DND-41 (cell line): Measurements from ENCODE around the gene PSENEN.

Experiments used
- ATAC-seq: fragments of 200-7000 bp; cut with Tn5 transposase; 3 replicates; pipeline ENCODE4 v1.9.1; 2021; ENCODE audit warnings: low read depth; ENCODE audit not compliant: insufficient read depth
- DNase-seq: peaks from one replicate; pipeline ENCODE4 v3.0.0-alpha.2; 2020
- H2AFZ ChIP-seq: 2 replicates; pipeline ENCODE4 v1.6.0; 2012; ENCODE audit warnings: low read depth, low read length
- H3K27ac ChIP-seq: 2 replicates; pipeline ENCODE4 v1.5.1; 2012; ENCODE audit warnings: low read length, inconsistent platforms
- H3K27me3 ChIP-seq: fragments of 200-600 bp; sonication (generic); 2 replicates; pipeline ENCODE4 v1.6.0; 2012; ENCODE audit warnings: low read length, mild to moderate bottlenecking, inconsistent platforms; ENCODE audit not compliant: insufficient read depth, poor library complexity
- H3K36me3 ChIP-seq: 2 replicates; pipeline ENCODE4 v1.5.1; 2012; ENCODE audit warnings: low read length, inconsistent platforms; ENCODE audit not compliant: insufficient read depth
- H3K4me1 ChIP-seq: 2 replicates; pipeline ENCODE4 v1.5.1; 2012; ENCODE audit warnings: mild to moderate bottlenecking, low read length; ENCODE audit not compliant: insufficient read depth
- H3K4me2 ChIP-seq: 2 replicates; pipeline ENCODE4 v1.6.0; 2012; ENCODE audit warnings: mild to moderate bottlenecking, moderate library complexity, low read length, inconsistent platforms; ENCODE audit not compliant: insufficient read depth
- H3K4me3 ChIP-seq, 2 experiments: fragments of 200-600 bp in 1 of 2; shearing (Covaris generic) in 1 of 2; 2 replicates each; pipeline ENCODE4 v1.5.1; 2012 to 2016; ENCODE audit warnings: inconsistent platforms in 2 of 2, low read length in 2 of 2, mild to moderate bottlenecking in 2 of 2, low read depth in 1 of 2, moderate library complexity in 1 of 2
- H3K79me2 ChIP-seq: 2 replicates; pipeline ENCODE4 v1.6.0; 2012; ENCODE audit warnings: low read length, inconsistent platforms; ENCODE audit not compliant: insufficient read depth
- H3K9ac ChIP-seq: 2 replicates; pipeline ENCODE4 v1.6.0; 2012; ENCODE audit warnings: low read depth, mild to moderate bottlenecking, inconsistent platforms, low read length, moderate library complexity
- H3K9me3 ChIP-seq: 2 replicates; pipeline ENCODE4 v1.5.1; 2012; ENCODE audit warnings: low read length, moderate library complexity, mild to moderate bottlenecking, inconsistent platforms; ENCODE audit not compliant: insufficient read depth, severe bottlenecking
- H4K20me1 ChIP-seq: 2 replicates; pipeline ENCODE4 v1.6.0; 2012; ENCODE audit warnings: low read length; ENCODE audit not compliant: insufficient read depth
- CTCF ChIP-seq: IDR thresholded peaks from 2 replicates; pipeline ENCODE4 v1.5.1; 2012; ENCODE audit warnings: borderline replicate concordance, low read length, moderate library complexity, mild to moderate bottlenecking; ENCODE audit not compliant: poor library complexity, severe bottlenecking; ENCODE audit errors: extremely low read depth
- EZH2 ChIP-seq: IDR thresholded peaks from 3 replicates; pipeline ENCODE4 v1.6.1; 2012; ENCODE audit warnings: borderline replicate concordance, low read depth, mild to moderate bottlenecking, moderate library complexity, low read length, inconsistent platforms; ENCODE audit not compliant: severe bottlenecking

Gene PSENEN

GRCh38 chr19:35755550-35756376, 10.3 kb downstream of the PSENEN start:
- Histone ChIP-seq H3K4me2 (no peak overlapping the region), H3K27ac (no peak overlapping the region), H3K9me3 (no peaks in the 10 kb centered on the region), H4K20me1 (peaks cover 16% of the 10 kb centered on the region), H3K79me2 (peaks cover 26% of the 10 kb centered on the region), H3K4me1 (peaks cover 26% of the 10 kb centered on the region), H2AFZ (no peak overlapping the region), H3K36me3 (peaks cover 42% of the 10 kb centered on the region), H3K4me3 (no peak overlapping the region), H3K27me3 (no peaks in the 10 kb centered on the region), H3K9ac (no peak overlapping the region)
- TF ChIP-seq CTCF (no peak), EZH2 (no peak)
- ATAC-seq (no peak), DNase-seq (no peak)

GRCh38 chr19:35756377-35757230, 11.2 kb downstream of the PSENEN start, which contains the start of gene HSPB6:
Gene HSPB6 (minus strand): TSS chr19:35757029. CDS start chr19:35757008, 21 bp downstream.
- Histone ChIP-seq H3K4me2 (peak within 1 kb of the TSS; percentile 70), H3K4me1 (peaks cover 26% of the 10 kb centered on the region), H3K27me3 (no peaks in the 10 kb centered on the region), H3K36me3 (peaks cover 49% of the 10 kb centered on the region), H3K27ac (peak within 1 kb of the TSS; percentile 88), H3K79me2 (peaks cover 30% of the 10 kb centered on the region), H3K9me3 (no peaks in the 10 kb centered on the region), H2AFZ (peak within 1 kb of the TSS; percentile 62), H3K9ac (peak within 1 kb of the TSS; percentile 97), H3K4me3 (peak within 1 kb of the TSS; percentile 30 to 61), H4K20me1 (peaks cover 22% of the 10 kb centered on the region)
- TF ChIP-seq CTCF: no peak
- no peak for DNase-seq
- ATAC-seq: no peak

GRCh38 chr19:35757231-35757748, 11.8 kb downstream of the PSENEN start:
- peaks cover 53% of the 10 kb centered on the region for H3K36me3 ChIP-seq
- ATAC-seq (peak; percentile 3; the same call in 2 of the 3 replicates), DNase-seq (no peak)
- peaks cover 22% of the 10 kb centered on the region for H4K20me1 ChIP-seq
- H3K4me2 ChIP-seq: peak overlapping the region; percentile 70
- no peak for TF ChIP-seq EZH2
- peak overlapping the region; percentile 88 for H3K27ac ChIP-seq
- peaks cover 26% of the 10 kb centered on the region for H3K4me1 ChIP-seq
- peak overlapping the region; percentile 62 for H2AFZ ChIP-seq
- H3K27me3 ChIP-seq: no peaks in the 10 kb centered on the region
- H3K4me3 ChIP-seq: peak overlapping the region; percentile 30 to 61
- peak overlapping the region; percentile 72 for H3K9ac ChIP-seq
- H3K9me3 ChIP-seq: no peaks in the 10 kb centered on the region
- peaks cover 30% of the 10 kb centered on the region for H3K79me2 ChIP-seq
